Measurements from ENCODE around the gene NEURL1B. TPM values are rescaled to one million over a fixed set of nuclear protein-coding genes. Genes with fewer than 3 reads are reported as not detected.
"Not testable (repeated sequence)": the region's sequence is repeated elsewhere in the genome, so short reads cannot be mapped to it uniquely, and the experiment has no call there.

Gene NEURL1B
- total and polyA plus RNA-seq, 8 donors = 2.8 to 7.8 (median 3.9) TPM

GRCh38 chr5:172708183-172708505 lies 67.1 kb downstream of the NEURL1B start:
- intact Hi-C loops (cut with DNase I) = loop anchor here in 1 of 3 donors (10.0 kb wide), 1 partner anchor 223 kb away; no protein-coding TSS in a partner anchor
- DNase-seq = no peak
- H3K9me3 ChIP-seq = no peaks in the 10 kb centered on the region
- no peaks in the 10 kb centered on the region for H3K4me1 ChIP-seq
- TF ChIP-seq, protein P1, sequence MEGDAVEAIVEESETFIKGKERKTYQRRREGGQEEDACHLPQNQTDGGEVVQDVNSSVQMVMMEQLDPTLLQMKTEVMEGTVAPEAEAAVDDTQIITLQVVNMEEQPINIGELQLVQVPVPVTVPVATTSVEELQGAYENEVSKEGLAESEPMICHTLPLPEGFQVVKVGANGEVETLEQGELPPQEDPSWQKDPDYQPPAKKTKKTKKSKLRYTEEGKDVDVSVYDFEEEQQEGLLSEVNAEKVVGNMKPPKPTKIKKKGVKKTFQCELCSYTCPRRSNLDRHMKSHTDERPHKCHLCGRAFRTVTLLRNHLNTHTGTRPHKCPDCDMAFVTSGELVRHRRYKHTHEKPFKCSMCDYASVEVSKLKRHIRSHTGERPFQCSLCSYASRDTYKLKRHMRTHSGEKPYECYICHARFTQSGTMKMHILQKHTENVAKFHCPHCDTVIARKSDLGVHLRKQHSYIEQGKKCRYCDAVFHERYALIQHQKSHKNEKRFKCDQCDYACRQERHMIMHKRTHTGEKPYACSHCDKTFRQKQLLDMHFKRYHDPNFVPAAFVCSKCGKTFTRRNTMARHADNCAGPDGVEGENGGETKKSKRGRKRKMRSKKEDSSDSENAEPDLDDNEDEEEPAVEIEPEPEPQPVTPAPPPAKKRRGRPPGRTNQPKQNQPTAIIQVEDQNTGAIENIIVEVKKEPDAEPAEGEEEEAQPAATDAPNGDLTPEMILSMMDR (IDR thresholded peaks at IDR 0.05) = no peak
- H3K4me3 ChIP-seq = no peak overlapping the region
- FAIRE-seq = no peak
- ATAC-seq = no peak
- no peaks in the 10 kb centered on the region for H3K36me3 ChIP-seq
- WGBS, 2 donors = 41 to 49% methylated on average over 8 of the region's 8 CpGs
- H3K27me3 ChIP-seq = no peaks in the 10 kb centered on the region
- H3K27ac ChIP-seq = no peak overlapping the region

DNA sequence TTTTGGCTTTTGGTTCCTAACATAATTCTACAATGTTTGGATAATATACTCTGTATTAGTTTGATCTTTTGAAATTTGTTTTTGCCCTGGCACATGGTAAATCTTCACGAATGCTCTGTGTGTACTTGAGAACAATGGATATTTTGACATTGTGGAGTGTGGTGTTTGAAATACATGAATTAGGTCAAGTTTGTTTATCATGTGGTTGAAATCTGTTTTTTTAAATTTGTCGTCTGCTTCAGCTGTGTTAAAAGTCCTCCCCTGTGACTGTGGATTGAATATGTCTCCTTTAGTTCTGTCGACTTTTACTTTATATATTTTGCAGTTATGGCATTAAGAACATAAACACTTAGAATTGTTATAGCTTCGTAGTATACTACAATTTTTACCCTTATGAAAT lies 69.6 kb downstream of the NEURL1B start:
- DNase-seq = no peak
- Histone ChIP-seq H3K4me3 (no peak overlapping the region), H3K9me3 (no peaks in the 10 kb centered on the region), H3K27ac (no peak overlapping the region), H3K36me3 (no peaks in the 10 kb centered on the region), H3K27me3 (no peaks in the 10 kb centered on the region), H3K4me1 (no peaks in the 10 kb centered on the region)
- no peak for ATAC-seq
- WGBS, 2 donors = 31 to 50% methylated on average over 4 of the region's 4 CpGs
- intact Hi-C loops (cut with DNase I) = loop anchor here (2.0 to 10.0 kb wide), 3 partner anchors 218 to 224 kb away; no protein-coding TSS in a partner anchor
- TF ChIP-seq, protein P1 (IDR thresholded peaks at IDR 0.05) = no peak
- no peak for FAIRE-seq

GRCh38 chr5:172711321-172711861 lies 70.3 kb downstream of the NEURL1B start:
- not testable (repeated sequence) for H3K36me3 ChIP-seq, H3K9me3 ChIP-seq, H3K27me3 ChIP-seq, H3K4me3 ChIP-seq, H3K4me1 ChIP-seq, FAIRE-seq, ATAC-seq, H3K27ac ChIP-seq
- intact Hi-C loops (cut with DNase I) = loop anchor here (2.0 to 10.0 kb wide), 3 partner anchors 217 to 223 kb away; no protein-coding TSS in a partner anchor
- peak in 1 of 6 donors; percentile 32 for DNase-seq
- 45 to 52% methylated on average over 12 of the region's 12 CpGs for WGBS, 2 donors

GRCh38 chr5:172712610-172713009 lies 71.5 kb downstream of the NEURL1B start:
- H3K4me3 ChIP-seq = no peak overlapping the region
- H3K4me1 ChIP-seq = no peaks in the 10 kb centered on the region
- no peaks in the 10 kb centered on the region for H3K27me3 ChIP-seq
- peak in 1 of 6 donors; percentile 28 for DNase-seq
- no peak for ATAC-seq
- TF ChIP-seq, protein P1 (IDR thresholded peaks at IDR 0.05) = no peak
- no peak overlapping the region for H3K27ac ChIP-seq
- intact Hi-C loops (cut with DNase I) = loop anchor here in 2 of 3 donors (5.0 to 10.0 kb wide), 2 partner anchors 220 to 222 kb away; no protein-coding TSS in a partner anchor
- WGBS, 2 donors = 48 to 53% methylated on average over 8 of the region's 8 CpGs
- H3K36me3 ChIP-seq = no peaks in the 10 kb centered on the region
- no peak for FAIRE-seq
- H3K9me3 ChIP-seq = no peaks in the 10 kb centered on the region

DNA sequence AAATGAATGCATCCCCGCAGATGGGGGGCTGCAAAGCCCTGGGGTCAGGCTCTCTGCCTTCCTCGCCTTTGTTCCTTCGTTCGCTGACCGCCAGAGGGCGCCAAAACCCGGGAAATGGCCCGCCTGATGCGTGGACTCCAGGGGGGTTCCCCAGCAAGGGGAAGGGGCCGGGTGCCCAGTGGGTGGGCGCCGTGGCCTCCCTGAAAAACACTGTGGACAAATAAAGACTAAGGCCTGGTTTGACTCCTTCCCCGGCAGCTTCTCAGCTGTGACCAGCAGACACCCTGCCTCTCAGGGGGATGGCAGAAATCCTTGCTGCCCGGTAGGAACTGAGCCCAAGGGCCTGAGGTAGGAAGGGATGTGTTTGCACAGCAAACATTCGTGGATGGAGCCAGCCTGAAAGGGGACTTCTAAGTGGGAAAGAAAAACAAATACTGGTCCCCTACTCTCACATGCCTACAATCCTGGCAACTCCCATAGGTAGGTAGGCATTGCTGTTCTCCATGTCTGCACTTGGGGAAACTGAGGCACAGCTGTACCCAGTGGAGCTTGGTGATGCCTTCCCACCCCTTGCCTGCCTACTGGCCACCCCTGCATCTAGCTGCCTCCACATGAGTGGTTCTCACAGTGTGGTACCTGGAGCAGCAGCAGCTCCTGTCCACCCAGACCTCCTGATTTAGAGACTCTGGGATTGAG lies 72.2 kb downstream of the NEURL1B start:
- Histone ChIP-seq H3K4me3 (no peak overlapping the region), H3K27ac (no peak overlapping the region), H3K27me3 (no peaks in the 10 kb centered on the region), H3K9me3 (no peaks in the 10 kb centered on the region), H3K4me1 (no peaks in the 10 kb centered on the region), H3K36me3 (no peaks in the 10 kb centered on the region)
- TF ChIP-seq, protein P1 (IDR thresholded peaks at IDR 0.05) = peak; percentile 88 to 94 (median 90)
- peak in 3 of 4 donors; percentile 52 to 58 (median 57) for ATAC-seq
- FAIRE-seq = no peak
- WGBS, 2 donors = 1% methylated on average over 15 of the region's 15 CpGs
- intact Hi-C loops (cut with DNase I) = loop anchor here in 2 of 3 donors (5.0 to 10.0 kb wide), 2 partner anchors 219 to 222 kb away; no protein-coding TSS in a partner anchor
- peak in 4 of 6 donors; percentile 68 to 90 (median 80) for DNase-seq

Data from pancreas (tissue), 10 donors.